HL-60/S4 treated with retinoic acid at 250 ng/mL for 4 days and 3 days (cell line): Measurements from ENCODE around the gene TMEM190.

Experiments
- in situ Hi-C: fragments of 300-500 bp; cut with MboI; formaldehyde crosslinking; loops from 2 replicates; pipeline ENCODE4 v1.7.0; 2022; ENCODE audit warnings: low sequenced_read_pairs

TMEM190 gene

GRCh38 chr19:55369653-55370304 is 6.8 kb upstream of the TMEM190 start:
- in situ Hi-C loops = no loop called here

GRCh38 chr19:55370305-55370988 is 6.2 kb upstream of the TMEM190 start, which contains the start of gene IL11:
Gene IL11, minus strand, starts transcription at chr19:55370463. Its CDS starts 153 bp downstream, at chr19:55370310.
- in situ Hi-C loops = no loop called here

- in situ Hi-C loops = no loop called here
Observed at GRCh38 chr19:55372316-55373081, 4.1 kb upstream of the TMEM190 start.

GRCh38 chr19:55373306-55373992 is 3.2 kb upstream of the TMEM190 start:
- in situ Hi-C loops = no loop called here

- in situ Hi-C loops = no loop called here
Observed at GRCh38 chr19:55373993-55374757, 2.5 kb upstream of the TMEM190 start.

- in situ Hi-C loops = no loop called here
Observed at GRCh38 chr19:55377356-55378131, 918 bp downstream of the TMEM190 start.

GRCh38 chr19:55379174-55379573 is 2.5 kb downstream of the TMEM190 start:
- in situ Hi-C loops = no loop called here

- in situ Hi-C loops = no loop called here
Observed at GRCh38 chr19:55382013-55382412, 5.4 kb downstream of the TMEM190 start.

GRCh38 chr19:55382522-55383054 is 6.0 kb downstream of the TMEM190 start:
- in situ Hi-C loops = no loop called here

- in situ Hi-C loops = no loop called here
Observed at GRCh38 chr19:55383279-55384130, 6.9 kb downstream of the TMEM190 start.

GRCh38 chr19:55384131-55384919 is 7.7 kb downstream of the TMEM190 start, which contains the start of gene TMEM238:
Gene TMEM238, minus strand, starts transcription at chr19:55384292. Its CDS starts 33 bp downstream, at chr19:55384259.
- in situ Hi-C loops = no loop called here

GRCh38 chr19:55384920-55385723 is 8.5 kb downstream of the TMEM190 start:
- in situ Hi-C loops = no loop called here

- in situ Hi-C loops = no loop called here
Observed at GRCh38 chr19:55385724-55386492, 9.3 kb downstream of the TMEM190 start, which contains the start of gene RPL28. Gene RPL28, plus strand, starts transcription at chr19:55385932. Its CDS starts 426 bp downstream, at chr19:55386358.

GRCh38 chr19:55386493-55386971 is 9.9 kb downstream of the TMEM190 start:
- in situ Hi-C loops = no loop called here

GRCh38 chr19:55387736-55388497 is 11.3 kb downstream of the TMEM190 start:
- in situ Hi-C loops = no loop called here
